ENCODE data around the gene REC114.

- TF ChIP-seq EZH2 (IDR thresholded peaks at IDR 0.05; ENCODE audit: borderline replicate concordance, low read length) (no peak), CTCF (conservative IDR thresholded peaks at IDR 0.05 in 1 of 2, IDR thresholded peaks at IDR 0.05 in 1 of 2; ENCODE audit: extremely low read depth in 1 of 2, insufficient read depth in 1 of 2, low read depth in 1 of 2, low read length in 2 of 2) (no peak)
Observed at GRCh38 chr15:73600413-73601335, 157.7 kb downstream of the REC114 start.
